HL-60 (cell line): ENCODE data around the gene SH3RF1.

ENCODE experiments used
- DNase-seq, 2 experiments: peaks; one replicate each; pipeline ENCODE4 v3.0.0-alpha.2; 2010 to 2020; ENCODE audit warnings: low read depth in 1 of 2, low spot score in 1 of 2
- H3K27ac ChIP-seq: fragments of 250-450 bp; sonication (Bioruptor Pico); replicated peaks from 2 replicates; pipeline ENCODE4 v1.5.1; 2020; ENCODE audit warnings: mild to moderate bottlenecking, moderate library complexity
- H3K27me3 ChIP-seq: fragments of 250-450 bp; sonication (Bioruptor Pico); 2 replicates; pipeline ENCODE4 v1.5.1; 2021; ENCODE audit warnings: mild to moderate bottlenecking, moderate library complexity; ENCODE audit not compliant: insufficient read depth, poor library complexity, severe bottlenecking
- H3K4me3 ChIP-seq: replicated peaks from 2 replicates; pipeline ENCODE4 v1.5.1; 2011; ENCODE audit warnings: mild to moderate bottlenecking, control low read depth, low read length; ENCODE audit not compliant: insufficient read depth
- GABPA ChIP-seq: IDR thresholded peaks from 2 replicates; pipeline ENCODE4 v1.6.1; 2012; ENCODE audit warnings: low read depth
- POLR2AphosphoS5 ChIP-seq: IDR thresholded peaks from 2 replicates; pipeline ENCODE4 v1.6.1; 2012; ENCODE audit warnings: low read depth
- SPI1 ChIP-seq: IDR thresholded peaks from 2 replicates; pipeline ENCODE4 v1.6.1; 2012; ENCODE audit warnings: low read depth, mild to moderate bottlenecking, borderline replicate concordance
- TF ChIP-seq, protein P1 (sequence below): IDR thresholded peaks from one replicate; pipeline ENCODE4 v1.5.1; 2011; ENCODE audit warnings: low read length, control low read depth, inconsistent platforms; ENCODE audit not compliant: insufficient read depth
- TF ChIP-seq, protein P2 (sequence below): IDR thresholded peaks from 2 replicates; pipeline ENCODE4 v1.6.1; 2012; ENCODE audit warnings: low read depth; ENCODE audit not compliant: insufficient replicate concordance

Gene SH3RF1

GRCh38 chr4:169139021-169139420, 131.7 kb downstream of the SH3RF1 start:
- no peak for DNase-seq
- Histone ChIP-seq H3K27ac (no peak overlapping the region), H3K4me3 (no peak overlapping the region), H3K27me3 (no peaks in the 10 kb centered on the region)
- TF ChIP-seq POLR2AphosphoS5 (no peak), SPI1 (no peak), GABPA (no peak)
- TF ChIP-seq, protein P1, sequence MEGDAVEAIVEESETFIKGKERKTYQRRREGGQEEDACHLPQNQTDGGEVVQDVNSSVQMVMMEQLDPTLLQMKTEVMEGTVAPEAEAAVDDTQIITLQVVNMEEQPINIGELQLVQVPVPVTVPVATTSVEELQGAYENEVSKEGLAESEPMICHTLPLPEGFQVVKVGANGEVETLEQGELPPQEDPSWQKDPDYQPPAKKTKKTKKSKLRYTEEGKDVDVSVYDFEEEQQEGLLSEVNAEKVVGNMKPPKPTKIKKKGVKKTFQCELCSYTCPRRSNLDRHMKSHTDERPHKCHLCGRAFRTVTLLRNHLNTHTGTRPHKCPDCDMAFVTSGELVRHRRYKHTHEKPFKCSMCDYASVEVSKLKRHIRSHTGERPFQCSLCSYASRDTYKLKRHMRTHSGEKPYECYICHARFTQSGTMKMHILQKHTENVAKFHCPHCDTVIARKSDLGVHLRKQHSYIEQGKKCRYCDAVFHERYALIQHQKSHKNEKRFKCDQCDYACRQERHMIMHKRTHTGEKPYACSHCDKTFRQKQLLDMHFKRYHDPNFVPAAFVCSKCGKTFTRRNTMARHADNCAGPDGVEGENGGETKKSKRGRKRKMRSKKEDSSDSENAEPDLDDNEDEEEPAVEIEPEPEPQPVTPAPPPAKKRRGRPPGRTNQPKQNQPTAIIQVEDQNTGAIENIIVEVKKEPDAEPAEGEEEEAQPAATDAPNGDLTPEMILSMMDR = no peak
- TF ChIP-seq, protein P2, sequence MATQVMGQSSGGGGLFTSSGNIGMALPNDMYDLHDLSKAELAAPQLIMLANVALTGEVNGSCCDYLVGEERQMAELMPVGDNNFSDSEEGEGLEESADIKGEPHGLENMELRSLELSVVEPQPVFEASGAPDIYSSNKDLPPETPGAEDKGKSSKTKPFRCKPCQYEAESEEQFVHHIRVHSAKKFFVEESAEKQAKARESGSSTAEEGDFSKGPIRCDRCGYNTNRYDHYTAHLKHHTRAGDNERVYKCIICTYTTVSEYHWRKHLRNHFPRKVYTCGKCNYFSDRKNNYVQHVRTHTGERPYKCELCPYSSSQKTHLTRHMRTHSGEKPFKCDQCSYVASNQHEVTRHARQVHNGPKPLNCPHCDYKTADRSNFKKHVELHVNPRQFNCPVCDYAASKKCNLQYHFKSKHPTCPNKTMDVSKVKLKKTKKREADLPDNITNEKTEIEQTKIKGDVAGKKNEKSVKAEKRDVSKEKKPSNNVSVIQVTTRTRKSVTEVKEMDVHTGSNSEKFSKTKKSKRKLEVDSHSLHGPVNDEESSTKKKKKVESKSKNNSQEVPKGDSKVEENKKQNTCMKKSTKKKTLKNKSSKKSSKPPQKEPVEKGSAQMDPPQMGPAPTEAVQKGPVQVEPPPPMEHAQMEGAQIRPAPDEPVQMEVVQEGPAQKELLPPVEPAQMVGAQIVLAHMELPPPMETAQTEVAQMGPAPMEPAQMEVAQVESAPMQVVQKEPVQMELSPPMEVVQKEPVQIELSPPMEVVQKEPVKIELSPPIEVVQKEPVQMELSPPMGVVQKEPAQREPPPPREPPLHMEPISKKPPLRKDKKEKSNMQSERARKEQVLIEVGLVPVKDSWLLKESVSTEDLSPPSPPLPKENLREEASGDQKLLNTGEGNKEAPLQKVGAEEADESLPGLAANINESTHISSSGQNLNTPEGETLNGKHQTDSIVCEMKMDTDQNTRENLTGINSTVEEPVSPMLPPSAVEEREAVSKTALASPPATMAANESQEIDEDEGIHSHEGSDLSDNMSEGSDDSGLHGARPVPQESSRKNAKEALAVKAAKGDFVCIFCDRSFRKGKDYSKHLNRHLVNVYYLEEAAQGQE = no peak

- TF ChIP-seq SPI1 = no peak
- TF ChIP-seq, protein P1 = no peak
- TF ChIP-seq GABPA = no peak
- TF ChIP-seq, protein P2 = no peak
- TF ChIP-seq POLR2AphosphoS5 = no peak
- no peaks in the 10 kb centered on the region for H3K27me3 ChIP-seq
- H3K27ac ChIP-seq = no peak overlapping the region
- no peak for DNase-seq
- H3K4me3 ChIP-seq = no peak overlapping the region
These were observed 133.2 kb downstream of the SH3RF1 start for GRCh38 chr4:169137558-169137920.

GRCh38 chr4:169136796-169137557, 133.8 kb downstream of the SH3RF1 start:
- no peak for DNase-seq
- TF ChIP-seq GABPA (no peak), POLR2AphosphoS5 (no peak), SPI1 (no peak)
- TF ChIP-seq, protein P1 = no peak
- TF ChIP-seq, protein P2 = no peak

More at GRCh38 chr4:169136796-169137557, 133.8 kb downstream of the SH3RF1 start:
- H3K27ac ChIP-seq = no peak overlapping the region
- no peak overlapping the region for H3K4me3 ChIP-seq
- no peaks in the 10 kb centered on the region for H3K27me3 ChIP-seq
